A549 (cell line): Measurements from ENCODE around the gene NEK7. TPM values are rescaled to one million over a fixed set of nuclear protein-coding genes. Genes with fewer than 3 reads are reported as not detected.

ENCODE experiments used
- ATAC-seq, 2 experiments: fragments of 200-7000 bp in 1 of 2; fragments of >200 bp in 1 of 2; cut with Nextera tagmentation in 1 of 2; cut with Tn5 transposase in 1 of 2; 3 replicates each; pipeline versions ENCODE4 v1.8.0 to v1.9.1; 2018 to 2020; ENCODE audit warnings: mild to moderate bottlenecking in 1 of 2, moderate library complexity in 1 of 2
- CTCF ChIA-PET: fragments of 300-600 bp; sonication (Branson Sonifier 250); formaldehyde crosslinking; extraction: SDS; loops from one replicate; lab custom pipeline; 2021; ENCODE audit warnings: antibody characterized with exemption, inconsistent platforms; lab: Yijun Ruan, JAX
- POLR2A ChIA-PET: fragments of 350-600 bp; formaldehyde crosslinking; extraction: SDS; loops from one replicate; lab custom pipeline; 2021; ENCODE audit warnings: antibody characterized with exemption, inconsistent platforms; lab: Yijun Ruan, JAX
- DNase-seq, 2 experiments: peaks; one replicate each; pipeline versions ENCODE4 v3.0.0 to v3.0.0-alpha.2; 2011 to 2016; ENCODE audit warnings: low read depth in 1 of 2, low spot score in 1 of 2
- FAIRE-seq: peaks from 2 replicates; lab custom pipeline; 2011; peaks lifted over from hg19 to GRCh38; lab: Jason Lieb, UNC
- H3K27ac ChIP-seq, 2 experiments: fragments of >200 bp; sonication (Bioruptor Twin); formaldehyde crosslinking; 3 replicates each; pipeline ENCODE4 v1.5.1; 2016 to 2017
- H3K4me1 ChIP-seq: fragments of >200 bp; sonication (Bioruptor Twin); formaldehyde crosslinking; 3 replicates; pipeline ENCODE4 v1.6.1; 2016
- H3K4me2 ChIP-seq: fragments of >200 bp; sonication (Bioruptor Twin); formaldehyde crosslinking; 3 replicates; pipeline ENCODE4 v1.6.1; 2016
- H3K4me3 ChIP-seq: fragments of >200 bp; sonication (Bioruptor Twin); formaldehyde crosslinking; 3 replicates; pipeline ENCODE4 v1.5.1; 2016
- H3K9me3 ChIP-seq: fragments of >200 bp; sonication (Bioruptor Twin); formaldehyde crosslinking; 3 replicates; pipeline ENCODE4 v1.6.1; 2016
- BHLHE40 ChIP-seq: IDR thresholded peaks from 2 replicates; pipeline ENCODE4 v1.6.1; 2012; ENCODE audit warnings: low read depth, low read length, inconsistent platforms
- CBX2 ChIP-seq: fragments of 200-600 bp; sonication (generic); IDR thresholded peaks from 2 replicates; pipeline ENCODE4 v1.6.1; 2016; ENCODE audit warnings: low read depth, mild to moderate bottlenecking, borderline replicate concordance
- CBX8 ChIP-seq: fragments of 200-600 bp; sonication (generic); IDR thresholded peaks from 2 replicates; pipeline ENCODE4 v1.6.1; 2016
- CEBPB ChIP-seq, 2 experiments: fragments of >200 bp in 1 of 2; sonication (Bioruptor Twin) in 1 of 2; formaldehyde crosslinking in 1 of 2; IDR thresholded peaks; 2 replicates each; pipeline ENCODE4 v1.6.1; 2012 to 2016
- CHD2 ChIP-seq: fragments of 150-350 bp; IDR thresholded peaks from 2 replicates; pipeline ENCODE4 v1.6.1; 2014; ENCODE audit warnings: low read length; ENCODE audit not compliant: partially characterized antibody
- CTCF ChIP-seq: fragments of >200 bp; sonication (Bioruptor Twin); formaldehyde crosslinking; IDR thresholded peaks from 3 replicates; pipeline ENCODE4 v1.5.1; 2016
- E2F6 ChIP-seq: IDR thresholded peaks from 2 replicates; pipeline ENCODE4 v1.6.1; 2012; ENCODE audit warnings: low read depth, borderline replicate concordance
- EHF ChIP-seq: fragments of 250-450 bp; sonication (Bioruptor Pico); IDR thresholded peaks from 2 replicates; pipeline ENCODE4 v1.5.0; 2020; ENCODE audit warnings: mild to moderate bottlenecking
- EP300 ChIP-seq, 2 experiments: fragments of >200 bp; sonication (Bioruptor Twin); formaldehyde crosslinking; IDR thresholded peaks; 2 replicates in 1 of 2; 3 replicates in 1 of 2; pipeline ENCODE4 v1.6.1; 2016 to 2017
- FOSB ChIP-seq: fragments of 250-450 bp; sonication (Bioruptor Pico); IDR thresholded peaks from 2 replicates; pipeline ENCODE4 v1.5.0; 2020; ENCODE audit warnings: mild to moderate bottlenecking, moderate library complexity
- FOXS1 ChIP-seq: fragments of 250-450 bp; sonication (Bioruptor Pico); IDR thresholded peaks from 2 replicates; pipeline ENCODE4 v1.5.0; 2020; ENCODE audit warnings: mild to moderate bottlenecking, moderate library complexity
- HDAC2 ChIP-seq: fragments of 200-600 bp; sonication (generic); IDR thresholded peaks from 2 replicates; pipeline ENCODE4 v1.6.1; 2016
- JUN ChIP-seq, 2 experiments: fragments of >200 bp; sonication (Bioruptor Twin); formaldehyde crosslinking; IDR thresholded peaks; 2 replicates in 1 of 2; 3 replicates in 1 of 2; pipeline ENCODE4 v1.6.1; 2016 to 2017
- KDM1A ChIP-seq: fragments of 200-600 bp; sonication (generic); IDR thresholded peaks from 2 replicates; pipeline ENCODE4 v1.6.1; 2016; ENCODE audit warnings: low read depth, mild to moderate bottlenecking
- KDM5A ChIP-seq: fragments of 200-600 bp; sonication (generic); IDR thresholded peaks from 2 replicates; pipeline ENCODE4 v1.6.1; 2016; ENCODE audit warnings: antibody characterized with exemption, mild to moderate bottlenecking
- MAZ ChIP-seq: fragments of 150-350 bp; IDR thresholded peaks from 2 replicates; pipeline ENCODE4 v1.6.1; 2014; ENCODE audit warnings: antibody characterized with exemption, low read depth, low read length, borderline replicate concordance
- NFE2L2 ChIP-seq: fragments of 150-350 bp; conservative IDR thresholded peaks from 2 replicates; pipeline ENCODE4 v1.6.1; 2014; ENCODE audit warnings: low read length
- NPAS2 ChIP-seq: fragments of 250-450 bp; sonication (Bioruptor Pico); IDR thresholded peaks from 2 replicates; pipeline ENCODE4 v1.8.0; 2022; ENCODE audit warnings: mild to moderate bottlenecking, moderate library complexity, borderline replicate concordance
- POLR2A ChIP-seq: IDR thresholded peaks from 2 replicates; pipeline ENCODE4 v1.6.1; 2012; ENCODE audit warnings: mild to moderate bottlenecking, low read length
- RARB ChIP-seq: fragments of 250-450 bp; sonication (Bioruptor Pico); IDR thresholded peaks from 2 replicates; pipeline ENCODE4 v1.8.0; 2021; ENCODE audit warnings: mild to moderate bottlenecking, moderate library complexity
- RCOR1 ChIP-seq: fragments of 150-350 bp; IDR thresholded peaks from 2 replicates; pipeline ENCODE4 v1.6.1; 2014; ENCODE audit warnings: antibody characterized with exemption, low read length, low read depth
- RFX5 ChIP-seq: fragments of 450-650 bp; IDR thresholded peaks from 2 replicates; pipeline ENCODE4 v1.7.1; 2014; ENCODE audit warnings: antibody characterized with exemption, mild to moderate bottlenecking, moderate library complexity
- RNF2 ChIP-seq: fragments of 200-600 bp; sonication (generic); IDR thresholded peaks from 2 replicates; pipeline ENCODE4 v1.6.1; 2016; ENCODE audit warnings: low read depth, mild to moderate bottlenecking, antibody characterized with exemption, moderate library complexity, borderline replicate concordance
- SREBF2 ChIP-seq: fragments of 450-650 bp; IDR thresholded peaks from 2 replicates; pipeline ENCODE4 v1.6.1; 2014; ENCODE audit warnings: mild to moderate bottlenecking, moderate library complexity
- TP53 ChIP-seq: fragments of 250-450 bp; sonication (Bioruptor Pico); IDR thresholded peaks from 2 replicates; pipeline ENCODE4 v1.5.0; 2021; ENCODE audit warnings: mild to moderate bottlenecking, moderate library complexity
- ZC3H11A ChIP-seq: fragments of 450-650 bp; IDR thresholded peaks from 2 replicates; pipeline ENCODE4 v1.6.1; 2014; ENCODE audit warnings: antibody characterized with exemption, mild to moderate bottlenecking
- ZSCAN20 ChIP-seq: fragments of 250-450 bp; sonication (Bioruptor Pico); IDR thresholded peaks from 2 replicates; pipeline ENCODE4 v1.8.0; 2022; ENCODE audit warnings: mild to moderate bottlenecking, moderate library complexity
- WGBS: methylation state at CpG from one replicate; pipeline ENCODE4 v1.1.6; 2017; ENCODE audit errors: missing lambda C conversion rate; 5-methylcytosine and 5-hydroxymethylcytosine counted together
- polyA plus RNA-seq, 4 experiments: library from polyadenylated mRNA; depleted of rRNA in 3 of 4; stranded (reverse); fragments of >200 nt; fragmentation: RNase III in 1 of 4; extraction: RNeasy Plus Mini Kit Qiagen cat#74134 plus additional on column Dnase treatment in 1 of 4; gene quantifications; 2 replicates in 3 of 4; 3 replicates in 1 of 4; pipeline ENCODE4 v1.2.3, GENCODE V29; 2011 to 2017
- TF ChIP-seq, protein P1 (sequence below): fragments of 150-350 bp; IDR thresholded peaks from 2 replicates; pipeline ENCODE4 v1.6.1; 2014; ENCODE audit warnings: low read depth, mild to moderate bottlenecking, low read length
- TF ChIP-seq, protein P2 (sequence below): fragments of 450-650 bp; IDR thresholded peaks from 2 replicates; pipeline ENCODE4 v1.6.1; 2014; ENCODE audit warnings: antibody characterized with exemption

Gene NEK7
- polyA plus RNA-seq, 2 of the 4 experiments (the other 2 are of a cell fraction) = 15.9 to 62.9 TPM

DNA sequence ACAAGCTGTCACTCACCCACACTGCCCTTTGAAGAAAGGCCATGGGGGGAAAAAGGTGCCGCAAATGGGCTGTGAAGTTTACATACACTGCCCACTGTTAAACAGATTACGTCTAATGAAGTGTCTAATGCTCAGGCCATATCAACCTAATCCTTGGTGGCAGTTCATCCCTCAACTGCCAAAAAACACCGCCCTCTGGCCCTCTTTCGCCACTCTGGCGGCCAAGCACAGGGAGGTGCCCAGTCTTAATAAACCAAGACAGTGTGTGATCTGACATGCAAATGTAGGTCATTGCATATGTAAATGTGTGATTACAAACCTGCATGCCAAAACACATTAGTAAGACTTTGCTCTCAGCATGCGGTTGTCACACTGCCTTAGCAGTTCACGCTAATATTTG, 89.5 kb downstream of the NEK7 start:
- Histone ChIP-seq H3K4me1 (no peaks in the 10 kb centered on the region), H3K4me2 (no peak overlapping the region), H3K9me3 (no peaks in the 10 kb centered on the region), H3K27ac (no peak overlapping the region)
- no peak for ATAC-seq
- ChIA-PET POLR2A (no interaction called here), CTCF (no interaction called here)
- no peak for DNase-seq
- WGBS = 94% methylated on average over 7 of the region's 7 CpGs
- no peak for FAIRE-seq
- TF ChIP-seq JUN (IDR thresholded peaks at IDR 0.05) (no peak), CTCF (no peak), E2F6 (no peak), KDM1A (no peak), CBX8 (no peak), MAZ (no peak), TP53 (CRISPR knock-in tag) (no peak), EHF (no peak), RFX5 (no peak), CHD2 (no peak), RARB (CRISPR knock-in tag) (no peak), CEBPB (IDR thresholded peaks at IDR 0.05) (no peak), RCOR1 (no peak), FOSB (CRISPR knock-in tag) (no peak), NPAS2 (CRISPR knock-in tag) (no peak), ZSCAN20 (no peak), ZC3H11A (no peak)
- TF ChIP-seq, protein P1, sequence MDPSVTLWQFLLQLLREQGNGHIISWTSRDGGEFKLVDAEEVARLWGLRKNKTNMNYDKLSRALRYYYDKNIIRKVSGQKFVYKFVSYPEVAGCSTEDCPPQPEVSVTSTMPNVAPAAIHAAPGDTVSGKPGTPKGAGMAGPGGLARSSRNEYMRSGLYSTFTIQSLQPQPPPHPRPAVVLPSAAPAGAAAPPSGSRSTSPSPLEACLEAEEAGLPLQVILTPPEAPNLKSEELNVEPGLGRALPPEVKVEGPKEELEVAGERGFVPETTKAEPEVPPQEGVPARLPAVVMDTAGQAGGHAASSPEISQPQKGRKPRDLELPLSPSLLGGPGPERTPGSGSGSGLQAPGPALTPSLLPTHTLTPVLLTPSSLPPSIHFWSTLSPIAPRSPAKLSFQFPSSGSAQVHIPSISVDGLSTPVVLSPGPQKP = no peak
- TF ChIP-seq, protein P2, sequence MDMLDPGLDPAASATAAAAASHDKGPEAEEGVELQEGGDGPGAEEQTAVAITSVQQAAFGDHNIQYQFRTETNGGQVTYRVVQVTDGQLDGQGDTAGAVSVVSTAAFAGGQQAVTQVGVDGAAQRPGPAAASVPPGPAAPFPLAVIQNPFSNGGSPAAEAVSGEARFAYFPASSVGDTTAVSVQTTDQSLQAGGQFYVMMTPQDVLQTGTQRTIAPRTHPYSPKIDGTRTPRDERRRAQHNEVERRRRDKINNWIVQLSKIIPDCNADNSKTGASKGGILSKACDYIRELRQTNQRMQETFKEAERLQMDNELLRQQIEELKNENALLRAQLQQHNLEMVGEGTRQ = no peak
- TF ChIP-seq, all 56 proteins: peak for 0
- H3K4me3 ChIP-seq = no peak overlapping the region

DNA sequence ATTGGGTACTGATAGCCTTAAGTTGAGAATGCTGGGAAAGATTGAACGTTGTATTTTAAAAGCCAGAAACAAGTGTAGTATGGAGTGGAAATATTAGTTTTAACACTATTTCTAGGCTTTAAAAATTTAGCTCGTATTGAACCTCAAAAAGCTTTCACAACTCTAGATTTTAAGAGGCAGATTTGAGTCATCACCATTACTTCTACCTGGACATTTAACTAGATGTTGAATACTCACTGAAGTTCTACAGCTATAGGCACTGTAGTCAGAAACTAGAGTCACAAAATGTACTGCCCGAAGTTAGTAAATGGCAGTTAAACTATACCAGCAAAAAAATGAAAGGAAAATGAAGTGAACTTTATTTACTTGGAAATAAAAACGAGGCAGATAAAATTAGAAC, 96.5 kb downstream of the NEK7 start:
- Histone ChIP-seq H3K9me3 (no peaks in the 10 kb centered on the region), H3K4me2 (no peak overlapping the region), H3K4me1 (peaks cover 16% of the 10 kb centered on the region), H3K27ac (no peak overlapping the region), H3K4me3 (no peak overlapping the region)
- no peak for ATAC-seq
- FAIRE-seq = no peak
- DNase-seq = no peak
- ChIA-PET POLR2A (no interaction called here), CTCF (interaction anchor here (1.6 kb wide), 1 partner anchor 20 kb away, joined by 3 read pairs; no protein-coding TSS in a partner anchor)
- TF ChIP-seq CTCF = no peak
- TF ChIP-seq JUN (IDR thresholded peaks at IDR 0.05) = no peak
- TF ChIP-seq POLR2A = no peak
- no peak for TF ChIP-seq RCOR1
- no peak for TF ChIP-seq BHLHE40
- TF ChIP-seq HDAC2 = no peak
- TF ChIP-seq FOXS1 (CRISPR knock-in tag) = no peak
- no peak for TF ChIP-seq CBX2
- TF ChIP-seq TP53 (CRISPR knock-in tag) = no peak
- no peak for TF ChIP-seq SREBF2
- TF ChIP-seq KDM5A = no peak
- no peak for TF ChIP-seq NFE2L2
- no peak for TF ChIP-seq CHD2
- TF ChIP-seq EP300 (IDR thresholded peaks at IDR 0.05) = no peak
- TF ChIP-seq RNF2 = no peak
- no peak for TF ChIP-seq FOSB (CRISPR knock-in tag)
- TF ChIP-seq CEBPB (IDR thresholded peaks at IDR 0.05) = no peak
- 68% methylated on average over 4 of the region's 4 CpGs for WGBS
